ENCODE measurements around the gene PRPSAP1.
"Not testable (repeated sequence)": the region's sequence is repeated elsewhere in the genome, so short reads cannot be mapped to it uniquely, and the experiment has no call there.

Gene PRPSAP1

DNA sequence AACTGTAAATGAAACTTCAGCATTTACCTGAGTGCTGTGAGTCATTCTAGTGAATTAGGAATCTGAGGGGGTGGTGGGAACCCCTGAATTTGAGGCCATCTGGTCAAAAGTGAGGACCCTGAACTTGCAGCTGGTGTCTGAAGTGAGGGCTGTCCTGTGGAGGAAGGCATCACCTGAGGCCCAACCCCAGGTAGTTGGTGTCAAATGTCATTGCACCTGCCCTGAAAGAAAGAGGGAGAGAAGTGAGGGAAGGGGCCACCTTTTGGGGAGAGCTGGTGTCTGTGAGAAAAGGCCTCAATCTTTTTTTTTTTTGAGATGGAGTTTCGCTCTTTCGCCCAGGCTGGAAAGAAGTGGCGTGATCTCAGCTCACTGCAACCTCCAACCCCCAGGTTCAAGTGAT is 12.5 kb upstream of the PRPSAP1 start:
- no peak overlapping the region for H3K4me3 ChIP-seq (replicated peaks; ENCODE audit: low read depth, low read length)
- DNase-seq (ENCODE audit: low read depth) = no peak
- TF ChIP-seq, protein P1, sequence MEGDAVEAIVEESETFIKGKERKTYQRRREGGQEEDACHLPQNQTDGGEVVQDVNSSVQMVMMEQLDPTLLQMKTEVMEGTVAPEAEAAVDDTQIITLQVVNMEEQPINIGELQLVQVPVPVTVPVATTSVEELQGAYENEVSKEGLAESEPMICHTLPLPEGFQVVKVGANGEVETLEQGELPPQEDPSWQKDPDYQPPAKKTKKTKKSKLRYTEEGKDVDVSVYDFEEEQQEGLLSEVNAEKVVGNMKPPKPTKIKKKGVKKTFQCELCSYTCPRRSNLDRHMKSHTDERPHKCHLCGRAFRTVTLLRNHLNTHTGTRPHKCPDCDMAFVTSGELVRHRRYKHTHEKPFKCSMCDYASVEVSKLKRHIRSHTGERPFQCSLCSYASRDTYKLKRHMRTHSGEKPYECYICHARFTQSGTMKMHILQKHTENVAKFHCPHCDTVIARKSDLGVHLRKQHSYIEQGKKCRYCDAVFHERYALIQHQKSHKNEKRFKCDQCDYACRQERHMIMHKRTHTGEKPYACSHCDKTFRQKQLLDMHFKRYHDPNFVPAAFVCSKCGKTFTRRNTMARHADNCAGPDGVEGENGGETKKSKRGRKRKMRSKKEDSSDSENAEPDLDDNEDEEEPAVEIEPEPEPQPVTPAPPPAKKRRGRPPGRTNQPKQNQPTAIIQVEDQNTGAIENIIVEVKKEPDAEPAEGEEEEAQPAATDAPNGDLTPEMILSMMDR (IDR thresholded peaks at IDR 0.05; ENCODE audit: low read length, missing control alignments) = no peak

DNA sequence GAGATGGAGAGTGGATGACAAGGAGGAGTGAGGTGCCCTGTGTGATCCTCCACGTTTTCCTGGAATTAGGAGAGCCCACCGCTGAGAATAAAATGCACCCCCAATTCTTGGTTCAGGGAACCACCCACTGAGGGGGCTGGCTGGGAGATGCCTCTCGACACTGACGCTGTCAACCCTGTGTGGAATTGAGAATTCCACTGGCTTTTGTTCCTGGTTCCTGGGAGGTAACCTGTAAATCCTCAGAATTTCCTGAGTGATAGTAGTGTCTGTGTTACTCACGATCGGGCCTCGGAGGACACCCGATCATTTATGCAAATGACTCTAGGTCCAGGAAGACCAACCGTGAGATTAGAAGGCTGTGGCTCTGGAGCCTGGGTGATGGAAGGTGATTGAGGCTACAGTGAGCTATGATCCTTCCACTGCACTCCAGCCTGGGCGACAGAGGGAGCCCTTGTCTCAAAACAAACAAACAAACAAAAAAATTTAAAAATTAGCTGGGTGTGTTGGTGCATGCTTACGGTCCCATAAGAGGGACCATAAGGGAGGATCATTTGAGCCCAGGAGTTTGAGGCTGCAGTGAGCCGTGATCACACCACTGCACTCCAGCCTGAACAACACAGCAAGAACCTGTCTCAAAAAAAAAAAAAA is 11.7 kb upstream of the PRPSAP1 start:
- peak; percentile 42 for DNase-seq (ENCODE audit: low read depth)
- TF ChIP-seq, protein P1 (IDR thresholded peaks at IDR 0.05; ENCODE audit: low read length, missing control alignments) = peak; percentile 48
- no peak overlapping the region for H3K4me3 ChIP-seq (replicated peaks; ENCODE audit: low read depth, low read length)

DNA sequence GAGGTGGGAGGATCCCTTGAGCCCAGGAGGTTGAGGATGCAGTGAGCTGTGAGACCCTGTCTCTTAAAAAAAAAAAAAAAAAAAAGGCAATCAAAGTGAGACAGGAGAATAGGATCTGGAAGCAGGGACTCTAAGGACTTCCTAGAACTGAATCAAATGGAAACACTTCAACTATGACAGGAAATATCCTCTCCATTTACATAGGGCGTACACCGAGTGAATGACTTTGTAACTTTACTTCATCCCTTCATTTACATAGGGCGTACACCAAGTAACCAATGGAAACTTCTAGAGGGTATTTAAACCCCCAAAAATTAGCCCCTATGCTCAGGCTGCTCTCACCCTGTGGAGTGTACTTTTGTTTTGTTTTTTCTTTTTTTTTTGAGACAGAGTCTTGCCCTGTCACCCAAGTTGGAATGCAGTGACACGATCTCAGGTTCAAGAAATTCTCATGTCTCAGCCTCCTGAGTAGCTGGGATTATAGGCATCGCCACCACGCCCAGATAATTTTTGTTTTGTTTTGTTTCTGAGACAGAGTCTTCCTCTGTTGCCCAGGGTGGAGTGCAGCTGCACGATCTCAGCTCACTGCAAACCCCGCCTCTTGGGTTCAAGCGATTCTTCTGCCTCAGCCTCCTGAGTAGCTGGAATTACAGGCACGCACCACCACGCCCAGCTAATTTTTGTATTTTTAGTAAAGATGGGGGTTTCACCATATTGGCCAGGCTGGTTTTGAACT is 9.6 kb upstream of the PRPSAP1 start:
- no peak for DNase-seq (ENCODE audit: low read depth)
- H3K4me3 ChIP-seq (replicated peaks; ENCODE audit: low read depth, low read length) = no peak overlapping the region
- TF ChIP-seq, protein P1 (IDR thresholded peaks at IDR 0.05; ENCODE audit: low read length, missing control alignments) = no peak

DNA sequence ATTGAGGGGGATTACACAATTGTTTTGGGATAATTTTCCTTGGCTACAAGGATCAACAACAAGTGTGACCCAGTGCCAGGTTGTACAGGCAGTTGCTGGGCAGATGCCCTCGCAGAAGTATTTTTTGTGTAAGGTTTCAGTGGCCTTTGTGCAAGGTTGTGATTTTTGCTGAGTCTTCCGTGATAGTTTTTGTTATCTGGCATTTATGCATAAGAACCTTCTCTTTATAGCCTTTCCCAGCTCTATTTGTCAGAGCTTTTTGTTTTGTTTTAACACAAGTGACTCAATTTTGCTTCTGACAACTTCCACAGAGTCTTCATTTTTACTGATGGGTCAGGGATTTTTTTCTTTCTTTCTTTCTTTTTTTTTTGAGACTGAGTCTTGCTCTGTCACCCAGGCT is 6.7 kb upstream of the PRPSAP1 start:
- no peak overlapping the region for H3K4me3 ChIP-seq (replicated peaks; ENCODE audit: low read depth, low read length)
- TF ChIP-seq, protein P1 (IDR thresholded peaks at IDR 0.05; ENCODE audit: low read length, missing control alignments) = no peak
- DNase-seq (ENCODE audit: low read depth) = no peak

DNA sequence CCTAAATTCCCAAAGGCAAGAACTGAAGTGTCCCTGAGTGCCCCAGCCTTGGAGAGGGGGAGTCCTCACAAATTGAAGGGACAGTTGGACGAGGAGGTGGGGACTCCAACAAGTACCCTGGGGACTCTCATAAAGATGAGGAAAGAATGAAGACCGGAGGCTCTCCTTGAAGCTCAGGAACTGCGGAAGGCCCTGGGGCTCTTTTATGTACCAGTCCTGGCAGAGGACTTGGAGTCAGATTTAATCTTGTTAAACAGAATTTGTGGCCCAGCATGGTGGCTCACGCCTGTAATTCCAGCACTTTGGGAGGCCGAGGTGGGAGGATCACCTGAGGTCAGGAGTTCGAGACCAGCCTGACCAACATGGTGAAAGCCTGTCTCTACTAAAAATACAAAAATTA is 6.1 kb upstream of the PRPSAP1 start:
- DNase-seq (ENCODE audit: low read depth); H3K4me3 ChIP-seq (replicated peaks; ENCODE audit: low read depth, low read length): not testable (repeated sequence)

DNA sequence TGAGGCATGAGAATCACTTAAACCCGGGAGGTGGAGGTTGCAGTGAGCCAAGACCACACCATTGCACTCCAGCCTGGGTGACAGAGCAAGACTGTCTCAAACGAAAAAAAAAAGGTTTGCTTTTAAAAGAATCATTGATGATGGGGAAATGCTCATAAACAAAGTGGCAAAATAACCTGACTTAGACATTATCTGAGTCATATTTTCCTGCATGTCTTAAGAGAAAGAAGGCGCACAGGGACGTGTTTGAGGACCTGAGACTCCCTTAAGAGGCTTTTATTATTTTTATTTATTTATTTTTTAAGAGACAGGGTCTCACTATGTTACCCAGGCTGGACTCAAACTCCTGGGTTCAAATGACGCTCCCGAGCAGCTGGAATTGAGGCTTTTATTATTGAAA is 5.7 kb upstream of the PRPSAP1 start:
- TF ChIP-seq, protein P1 (IDR thresholded peaks at IDR 0.05; ENCODE audit: low read length, missing control alignments) = no peak

DNA sequence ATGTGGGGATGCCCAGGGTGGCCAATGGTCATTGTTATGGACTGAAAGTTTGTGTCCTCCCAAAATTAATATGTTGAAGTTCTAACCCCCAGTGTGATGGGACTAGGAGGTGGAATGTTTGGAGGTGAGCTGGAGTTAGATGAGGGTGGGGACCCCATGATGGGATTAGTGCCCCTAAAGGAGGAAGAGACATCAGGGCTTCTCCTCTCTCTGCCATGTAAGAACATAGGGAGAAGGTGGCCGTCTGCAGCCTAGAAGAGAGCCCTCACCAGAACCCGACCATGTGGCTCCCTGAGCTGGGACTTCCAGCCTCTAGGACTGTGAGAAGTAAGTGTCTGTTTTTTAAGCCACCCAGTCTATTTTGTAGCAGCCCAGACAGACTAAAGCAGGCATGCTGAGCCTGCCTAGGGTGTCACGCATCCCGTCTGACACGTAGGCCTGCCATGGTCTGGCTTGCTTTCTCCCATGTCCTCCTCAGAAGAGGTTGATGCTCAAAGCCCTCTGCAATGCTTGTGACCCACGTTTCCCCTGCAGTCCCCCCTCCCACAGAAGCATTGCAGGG is 4.0 kb upstream of the PRPSAP1 start:
- no peak overlapping the region for H3K4me3 ChIP-seq (replicated peaks; ENCODE audit: low read depth, low read length)
- TF ChIP-seq, protein P1 (IDR thresholded peaks at IDR 0.05; ENCODE audit: low read length, missing control alignments) = no peak
- DNase-seq (ENCODE audit: low read depth) = no peak

More for the DNA sequence above, 5.7 kb upstream of the PRPSAP1 start:
- no peak for DNase-seq (ENCODE audit: low read depth)
- no peak overlapping the region for H3K4me3 ChIP-seq (replicated peaks; ENCODE audit: low read depth, low read length)
